Right hindlimb (tissue), 1 donor: ENCODE results near the gene ZNF133.
"Not testable (repeated sequence)": the region's sequence is repeated elsewhere in the genome, so short reads cannot be mapped to it uniquely, and the experiment has no call there.

Experiments used
- DNase-seq: peaks from one replicate; pipeline ENCODE4 v3.0.0-alpha.2; 2018

ZNF133 gene

DNA sequence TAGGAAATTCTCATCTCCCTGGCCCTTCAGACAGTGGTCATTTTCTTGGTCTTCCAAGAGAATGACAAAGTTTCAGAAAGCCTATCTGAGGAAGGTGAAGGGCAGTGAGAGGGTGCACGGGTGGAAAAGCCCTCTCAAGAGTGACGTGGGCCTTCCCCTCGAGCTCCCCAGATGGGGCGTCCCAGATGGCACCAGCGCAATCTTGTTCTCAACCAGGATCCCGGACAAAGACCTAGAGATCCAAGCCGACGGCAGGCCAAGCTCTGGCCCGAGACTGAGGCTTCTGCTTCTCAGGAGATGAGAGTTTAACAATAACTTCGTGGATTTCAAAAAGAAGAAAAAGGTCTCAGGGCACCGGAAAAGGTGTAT, 797 bp upstream of the ZNF133 start:
- DNase-seq = no peak

DNA sequence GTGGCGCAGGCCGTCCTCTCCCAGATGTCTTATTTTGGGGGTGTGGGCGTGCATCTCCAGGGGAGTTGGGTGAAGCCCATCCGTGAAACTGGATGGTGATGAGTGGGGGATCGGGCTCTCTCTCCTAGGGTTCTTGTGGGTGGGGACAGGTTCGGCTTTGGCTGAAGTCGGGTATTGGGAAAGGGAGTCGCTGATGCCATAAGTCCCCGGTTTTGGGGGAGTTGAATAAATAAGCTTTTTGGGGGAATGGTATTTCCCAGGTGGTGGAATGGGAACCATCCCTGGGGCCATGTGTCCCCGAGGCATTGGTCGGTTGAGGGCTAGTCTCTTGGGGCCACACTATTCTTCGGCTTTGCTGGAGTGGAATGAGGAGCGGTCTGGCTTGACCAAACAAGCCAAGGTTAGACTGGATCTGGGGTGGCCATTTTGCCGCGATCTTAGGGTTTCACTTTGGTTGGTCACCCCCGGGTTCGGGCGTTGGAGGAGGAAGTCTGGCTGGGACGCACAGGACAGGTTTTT, 481 bp downstream of the ZNF133 start:
- peak; percentile 33 for DNase-seq

GRCh38 chr20:18289306-18289705, 979 bp downstream of the ZNF133 start:
- DNase-seq = no peak

GRCh38 chr20:18299364-18299763, 11.0 kb downstream of the ZNF133 start:
- DNase-seq = no peak

DNA sequence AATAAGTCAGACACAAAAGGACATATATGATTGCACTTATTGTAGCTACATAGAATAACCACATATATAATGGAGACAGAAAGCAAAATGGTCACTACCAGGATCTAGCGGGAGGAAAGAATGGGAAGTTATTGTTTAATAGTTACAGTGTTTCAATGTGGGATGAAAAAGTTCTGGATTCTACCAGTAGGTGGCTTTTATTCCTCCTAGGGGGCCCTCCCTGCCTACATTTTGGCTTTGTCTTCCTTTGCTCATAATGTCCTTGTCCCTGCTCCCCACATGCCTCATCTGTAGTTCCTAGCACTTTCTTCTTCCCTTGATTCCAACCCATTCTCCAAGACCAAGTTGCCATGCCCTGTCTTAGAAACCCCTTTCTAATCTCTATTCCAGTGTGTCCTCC, 16.3 kb downstream of the ZNF133 start:
- no peak for DNase-seq

DNA sequence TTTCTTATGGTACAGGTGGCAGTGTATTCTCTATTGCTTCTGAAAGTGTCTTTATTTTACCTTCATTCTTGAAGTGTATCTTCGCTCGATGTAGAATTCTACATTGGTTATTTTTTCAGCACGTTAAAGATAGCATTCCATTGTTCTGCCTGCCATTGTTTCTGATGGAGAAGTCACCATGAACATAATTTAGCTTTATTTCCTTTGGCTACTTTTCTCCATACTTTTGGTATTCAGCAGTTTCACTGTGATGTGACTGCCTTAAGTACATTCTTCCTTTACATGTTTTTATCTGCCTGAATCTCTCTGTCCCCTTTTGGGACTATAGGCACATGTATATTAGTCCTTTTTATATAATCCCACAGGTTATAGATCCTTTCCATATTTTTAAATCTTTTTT, 19.0 kb downstream of the ZNF133 start:
- DNase-seq = no peak

- DNase-seq = no peak
Observed at GRCh38 chr20:18310051-18310450, 21.7 kb downstream of the ZNF133 start.

DNA sequence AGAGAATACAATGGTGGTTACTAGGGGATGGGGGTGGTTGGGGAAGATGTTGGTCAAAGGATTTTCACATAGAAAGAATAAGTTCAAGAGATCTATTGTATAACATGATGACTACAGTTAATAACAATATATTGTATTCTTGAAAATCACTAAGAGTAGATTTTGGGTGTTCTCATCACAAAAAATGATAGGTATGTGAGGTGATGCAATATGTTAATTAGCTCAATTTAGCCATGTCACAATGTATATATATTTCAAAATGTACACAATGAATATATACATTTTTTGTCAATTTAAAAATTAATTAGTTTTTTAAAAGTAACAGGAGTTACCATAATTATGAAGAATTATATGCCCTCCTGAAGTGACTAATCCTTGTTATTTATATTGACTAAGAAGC, 22.3 kb downstream of the ZNF133 start:
- DNase-seq = no peak

DNA sequence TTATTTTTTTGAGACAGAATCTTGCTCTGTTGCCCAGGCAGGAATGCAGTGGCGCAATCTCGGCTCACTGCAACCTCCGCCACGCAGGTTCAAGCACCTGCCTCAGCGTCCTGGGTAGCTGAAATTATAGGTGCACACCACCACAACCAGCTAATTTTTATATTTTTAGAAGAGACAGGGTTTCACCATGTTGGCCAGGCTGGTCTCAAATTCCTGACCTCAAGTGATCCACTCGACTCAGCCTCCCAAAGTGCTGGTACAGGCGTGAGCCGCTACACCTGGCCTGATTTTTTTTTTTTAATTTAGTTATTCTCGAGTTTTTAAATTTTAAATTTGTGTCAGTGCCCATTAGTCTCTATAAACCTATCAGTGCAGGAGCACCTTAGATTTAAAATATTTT, 24.4 kb downstream of the ZNF133 start:
- no peak for DNase-seq

- DNase-seq = no peak
Observed at GRCh38 chr20:18313411-18313810, 25.1 kb downstream of the ZNF133 start.

DNA sequence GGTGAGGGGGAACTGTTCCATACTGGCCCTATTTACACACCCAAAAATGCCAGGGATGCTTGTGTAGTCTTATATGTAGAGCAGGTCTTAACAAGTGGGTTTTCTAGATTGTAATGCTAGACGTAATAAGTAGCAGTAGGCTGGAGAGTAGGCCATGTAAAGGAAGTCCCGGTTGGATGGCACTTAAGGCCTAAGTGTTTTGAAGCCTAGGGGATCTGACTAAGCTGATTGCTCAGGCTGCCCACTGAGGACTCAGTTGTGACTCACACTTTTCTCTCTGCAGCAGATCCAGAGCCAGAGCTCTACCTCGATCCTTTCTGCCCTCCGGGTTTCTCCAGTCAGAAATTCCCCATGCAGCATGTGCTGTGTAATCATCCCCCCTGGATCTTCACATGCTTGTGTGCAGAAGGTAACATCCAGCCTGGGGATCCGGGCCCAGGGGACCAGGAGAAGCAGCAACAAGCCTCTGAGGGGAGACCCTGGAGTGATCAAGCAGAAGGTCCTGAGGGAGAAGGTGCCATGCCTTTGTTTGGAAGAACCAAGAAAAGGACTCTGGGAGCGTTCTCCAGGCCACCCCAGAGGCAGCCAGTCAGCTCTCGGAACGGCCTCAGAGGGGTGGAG, 26.6 kb downstream of the ZNF133 start:
- DNase-seq = no peak

DNA sequence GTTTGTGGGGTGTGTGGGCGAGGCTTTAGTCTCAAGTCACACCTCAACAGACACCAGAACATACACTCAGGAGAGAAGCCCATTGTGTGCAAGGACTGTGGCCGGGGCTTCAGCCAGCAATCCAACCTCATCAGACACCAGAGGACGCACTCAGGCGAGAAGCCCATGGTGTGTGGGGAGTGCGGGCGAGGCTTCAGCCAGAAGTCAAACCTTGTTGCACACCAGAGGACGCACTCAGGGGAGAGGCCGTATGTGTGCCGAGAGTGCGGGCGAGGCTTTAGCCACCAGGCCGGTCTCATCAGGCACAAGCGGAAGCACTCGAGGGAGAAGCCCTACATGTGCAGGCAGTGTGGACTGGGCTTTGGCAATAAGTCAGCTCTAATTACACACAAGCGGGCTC, 27.8 kb downstream of the ZNF133 start:
- no peak for DNase-seq

DNA sequence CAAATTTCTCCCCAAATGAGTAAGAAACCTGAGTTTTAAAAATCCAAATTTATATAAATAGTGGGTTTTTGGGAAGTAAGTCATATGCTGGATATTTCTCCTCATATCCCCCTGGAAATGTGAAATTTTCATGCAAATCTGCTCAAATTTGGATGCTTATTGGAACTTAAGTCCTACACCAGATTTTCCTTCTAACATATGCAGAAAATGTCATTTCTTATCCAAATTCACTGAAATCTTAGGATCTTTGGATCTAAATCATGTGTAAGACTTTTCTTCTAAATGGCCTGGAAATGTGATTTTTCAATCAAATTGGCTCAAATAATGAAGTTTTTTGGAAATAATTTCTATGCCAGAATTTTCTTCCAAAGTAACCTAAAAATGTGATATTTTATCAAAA, 33.0 kb downstream of the ZNF133 start:
- no peak for DNase-seq

GRCh38 chr20:18321976-18322950, 33.9 kb downstream of the ZNF133 start:
- DNase-seq = no peak

GRCh38 chr20:18323705-18324104, 35.4 kb downstream of the ZNF133 start:
- no peak for DNase-seq

DNA sequence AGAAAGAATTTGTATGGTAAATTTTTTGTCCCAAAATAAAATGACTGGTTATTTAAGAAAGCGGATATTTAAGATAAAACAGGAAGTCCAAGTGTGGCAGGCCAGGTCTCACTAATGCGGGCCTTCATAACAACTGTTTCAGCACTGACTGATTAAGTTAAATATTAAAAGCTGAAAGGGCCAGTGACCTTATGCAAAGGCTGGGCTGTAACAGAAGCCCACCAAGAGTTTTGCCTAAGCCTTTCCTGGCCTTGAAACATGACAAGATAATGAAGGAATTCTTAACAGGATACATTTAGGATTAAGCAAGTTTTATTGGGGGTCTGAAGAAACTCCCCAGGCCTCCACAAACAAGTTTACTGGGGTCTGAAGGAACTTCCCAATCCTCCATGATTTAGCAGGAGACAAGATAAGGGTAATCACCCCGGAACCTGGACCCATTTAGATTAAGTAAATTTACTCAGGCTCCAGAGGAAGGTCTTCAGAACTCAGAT, 36.3 kb downstream of the ZNF133 start:
- DNase-seq = no peak

DNA sequence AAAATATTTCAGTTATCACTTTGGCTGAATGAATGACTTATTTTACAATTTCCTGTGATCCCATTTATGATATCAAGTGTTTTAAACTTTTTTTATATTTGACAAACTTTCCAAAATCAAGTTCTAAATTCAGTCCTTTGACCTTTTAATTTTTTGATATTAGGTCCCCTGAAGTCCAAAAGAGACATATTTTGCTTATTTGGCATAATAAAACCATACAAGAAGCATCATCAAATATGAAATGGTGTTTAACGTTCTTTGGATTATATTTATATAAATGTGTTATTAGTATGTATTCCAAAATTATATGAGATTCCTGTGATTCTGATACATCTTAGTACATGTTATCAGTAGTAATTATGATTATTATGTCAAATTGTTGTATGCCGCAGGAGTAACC, 38.7 kb downstream of the ZNF133 start:
- no peak for DNase-seq

DNA sequence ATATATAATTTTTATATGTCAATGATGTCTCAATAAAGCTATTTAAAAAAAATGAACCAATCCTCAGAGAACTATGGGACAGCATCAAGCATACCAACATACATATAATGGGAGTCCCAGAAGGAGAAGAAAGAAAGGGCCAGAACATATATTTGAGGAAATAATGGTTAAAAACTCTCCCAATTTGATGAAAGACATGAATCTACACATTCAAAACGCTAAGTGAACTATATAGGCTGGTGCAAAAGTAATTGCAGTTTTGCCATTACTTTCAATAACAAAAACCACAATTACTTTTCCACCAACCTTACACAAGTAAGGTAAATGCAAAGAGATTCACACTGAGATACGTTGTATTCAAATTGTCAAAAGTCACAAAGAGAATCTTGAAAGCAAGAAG, 43.4 kb downstream of the ZNF133 start:
- no peak for DNase-seq

DNA sequence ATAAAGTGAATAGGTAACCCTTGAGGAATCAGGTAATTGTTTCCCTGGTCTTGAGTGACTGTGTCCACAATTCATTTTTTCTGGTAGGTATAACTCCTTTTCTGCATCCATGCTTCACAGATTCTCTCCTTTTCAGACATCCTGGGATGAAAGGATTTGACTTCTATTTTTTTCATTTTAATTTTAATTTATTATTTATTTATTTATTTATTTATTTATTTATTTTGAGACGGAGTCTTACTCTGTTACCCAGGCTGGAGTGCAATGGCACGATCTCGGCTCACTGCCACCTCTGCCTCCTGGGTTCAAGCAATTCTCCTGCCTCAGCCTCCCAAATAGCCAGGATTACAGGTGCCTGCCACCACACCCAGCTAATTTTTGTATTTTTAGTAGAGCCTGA, 61.4 kb downstream of the ZNF133 start:
- DNase-seq = not testable (repeated sequence)

DNA sequence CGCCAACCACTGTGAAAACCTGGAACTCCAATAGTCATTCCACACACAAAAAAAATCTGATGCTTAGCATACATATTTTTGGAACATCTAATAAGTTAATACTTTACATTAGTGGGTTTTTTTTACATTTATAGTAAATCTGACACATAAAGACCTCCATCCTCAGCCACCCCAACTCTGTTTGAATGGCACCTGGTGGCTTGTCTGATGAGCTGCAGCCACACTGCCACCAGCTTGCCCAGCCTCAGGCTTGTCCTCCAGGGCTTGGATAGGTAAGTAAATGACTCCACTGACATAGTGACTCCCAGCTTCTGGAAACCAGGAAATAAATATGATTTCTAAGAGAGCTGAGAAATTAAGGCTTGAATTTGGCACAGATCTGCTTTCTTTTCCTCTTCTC, 71.5 kb downstream of the ZNF133 start:
- no peak for DNase-seq

- no peak for DNase-seq
Observed at GRCh38 chr20:18360635-18361034, 72.3 kb downstream of the ZNF133 start.

DNA sequence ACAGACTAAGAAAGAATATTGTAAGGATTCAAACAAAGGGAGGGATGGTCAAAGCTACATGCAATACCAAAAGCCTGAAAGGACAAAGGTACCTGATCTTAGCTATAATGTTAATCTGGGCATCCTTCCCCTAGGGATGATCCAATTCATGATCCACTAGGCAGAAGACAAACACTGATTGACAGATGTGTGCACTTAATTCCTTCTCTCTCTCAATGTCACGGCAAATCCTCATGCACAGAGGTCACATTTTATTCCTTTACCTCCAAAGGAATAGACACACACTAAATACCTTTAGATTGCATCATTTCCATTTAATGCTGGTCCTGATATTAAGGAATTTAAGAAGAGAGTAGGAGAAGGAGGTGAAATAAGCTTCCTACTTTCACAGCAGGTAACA, 73.4 kb downstream of the ZNF133 start:
- no peak for DNase-seq

DNA sequence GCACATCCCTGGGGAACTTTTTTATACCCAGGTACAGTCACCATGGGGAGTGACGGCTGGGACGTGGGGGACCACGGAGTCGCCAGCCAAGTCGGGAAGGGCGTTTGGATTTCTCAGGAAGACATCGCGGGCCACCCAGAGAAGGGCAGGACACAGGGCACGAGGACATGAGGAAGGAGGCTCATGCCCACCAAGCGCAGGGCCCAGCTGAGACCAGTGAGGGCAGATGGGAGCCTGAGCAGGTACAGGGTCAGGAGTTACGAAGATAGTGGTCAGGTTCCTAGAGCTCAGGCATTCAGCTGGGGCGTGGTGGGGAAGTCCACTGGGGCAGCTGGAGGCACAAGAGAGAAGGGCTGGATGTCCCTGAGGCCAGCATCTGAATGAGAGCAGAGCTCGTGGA, 74.6 kb downstream of the ZNF133 start:
- DNase-seq = no peak

DNA sequence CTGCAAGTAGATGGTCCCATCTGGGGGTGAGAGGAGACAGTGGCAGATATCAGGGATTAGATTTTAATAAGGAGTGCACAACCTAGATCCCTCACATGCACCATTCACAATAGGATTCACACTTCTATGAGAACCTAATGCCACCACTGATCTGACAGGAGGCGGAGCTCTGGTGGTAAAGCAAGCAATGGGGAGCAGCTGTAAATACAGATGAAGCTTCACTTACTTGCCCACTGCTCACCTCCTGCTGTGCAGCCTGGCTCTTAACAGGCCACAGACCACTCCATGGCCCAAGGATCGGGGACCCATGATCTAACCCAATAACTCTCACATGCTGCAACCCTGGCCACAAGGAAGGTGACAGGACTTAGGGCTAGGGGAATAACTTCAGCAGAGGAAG, 75.4 kb downstream of the ZNF133 start:
- no peak for DNase-seq
